Liver (tissue), 9 donors: ENCODE measurements around the gene DGCR2. TPM values are rescaled to one million over a fixed set of nuclear protein-coding genes. Genes with fewer than 3 reads are reported as not detected.

Experiments used
- DNase-seq: peaks from one replicate; pipeline ENCODE4 v3.0.0-alpha.2; 2017; ENCODE audit warnings: low spot score
- H3K27ac ChIP-seq, 2 donors: one replicate each; pipeline ENCODE4 v1.7.0; 2013; ENCODE audit warnings: inconsistent platforms in 2 of 2, low read length in 2 of 2, control low read depth in 1 of 2, low read depth in 1 of 2, mild to moderate bottlenecking in 1 of 2
- H3K27me3 ChIP-seq, 4 donors: one replicate each; pipeline versions ENCODE4 v1.6.1 to v1.7.0; 2013; ENCODE audit warnings: low read length in 3 of 4, inconsistent platforms in 1 of 4, mild to moderate bottlenecking in 1 of 4, moderate library complexity in 1 of 4; ENCODE audit not compliant: control insufficient read depth in 4 of 4, insufficient read depth in 4 of 4
- H3K36me3 ChIP-seq, 4 donors: one replicate each; pipeline versions ENCODE4 v1.6.1 to v1.7.0; 2013; ENCODE audit warnings: low read length in 3 of 4, mild to moderate bottlenecking in 3 of 4, low read depth in 1 of 4, moderate library complexity in 1 of 4; ENCODE audit not compliant: control insufficient read depth in 4 of 4, insufficient read depth in 3 of 4
- H3K4me1 ChIP-seq, 4 donors: one replicate each; pipeline versions ENCODE4 v1.6.1 to v1.7.0; 2013; ENCODE audit warnings: low read length in 3 of 4, mild to moderate bottlenecking in 3 of 4, moderate library complexity in 1 of 4; ENCODE audit not compliant: control insufficient read depth in 4 of 4, insufficient read depth in 4 of 4
- H3K4me3 ChIP-seq, 3 donors: one replicate each; pipeline versions ENCODE4 v1.6.1 to v1.7.0; 2013; ENCODE audit warnings: low read length in 3 of 3, control low read depth in 1 of 3, low read depth in 1 of 3, mild to moderate bottlenecking in 1 of 3
- H3K9ac ChIP-seq, 2 donors: one replicate each; pipeline ENCODE4 v1.7.0; 2013; ENCODE audit warnings: low read length in 2 of 2, mild to moderate bottlenecking in 2 of 2, moderate library complexity in 2 of 2, control low read depth in 1 of 2, low read depth in 1 of 2
- H3K9me3 ChIP-seq, 4 donors: one replicate each; pipeline versions ENCODE4 v1.6.1 to v1.7.0; 2013; ENCODE audit warnings: low read length in 3 of 4; ENCODE audit not compliant: control insufficient read depth in 4 of 4
- EGR1 ChIP-seq, 2 donors: IDR thresholded peaks; 2 replicates each; pipeline ENCODE4 v1.6.1; 2016 to 2018; ENCODE audit warnings: antibody characterized with exemption in 2 of 2, low read depth in 2 of 2
- FOXA1 ChIP-seq: IDR thresholded peaks from 2 replicates; pipeline ENCODE4 v1.6.1; 2016; ENCODE audit warnings: antibody characterized with exemption
- FOXA2 ChIP-seq: IDR thresholded peaks from 2 replicates; pipeline ENCODE4 v1.6.1; 2016; ENCODE audit warnings: antibody characterized with exemption
- HNF4G ChIP-seq: IDR thresholded peaks from 2 replicates; pipeline ENCODE4 v1.6.1; 2016; ENCODE audit warnings: antibody characterized with exemption
- MAX ChIP-seq: IDR thresholded peaks from 2 replicates; pipeline ENCODE4 v1.6.1; 2016; ENCODE audit warnings: antibody characterized with exemption
- NR2F2 ChIP-seq: IDR thresholded peaks from 2 replicates; pipeline ENCODE4 v1.6.1; 2016; ENCODE audit warnings: antibody characterized with exemption
- RAD21 ChIP-seq, 2 donors: IDR thresholded peaks; 2 replicates each; pipeline ENCODE4 v1.6.1; 2016; ENCODE audit warnings: antibody characterized with exemption in 2 of 2, mild to moderate bottlenecking in 2 of 2
- REST ChIP-seq: IDR thresholded peaks from 2 replicates; pipeline ENCODE4 v1.6.1; 2016; ENCODE audit warnings: antibody characterized with exemption, mild to moderate bottlenecking
- SP1 ChIP-seq: IDR thresholded peaks from 2 replicates; pipeline ENCODE4 v1.6.1; 2018; ENCODE audit warnings: antibody characterized with exemption, mild to moderate bottlenecking
- WGBS: extraction: QIAGEN DNeasy Blood & Tissue Kit; methylation state at CpG from one replicate; pipeline ENCODE4 v1.1.7; 2013; 5-methylcytosine and 5-hydroxymethylcytosine counted together
- polyA plus RNA-seq, 2 donors: library from polyadenylated mRNA; stranded (reverse) in 1 of 2; unstranded in 1 of 2; fragments of 200-250 nt in 1 of 2; fragments of >200 nt in 1 of 2; fragmentation: Nextera tagmentation in 1 of 2; extraction: Ambion mirVana in 1 of 2; gene quantifications; one replicate each; pipeline versions ENCODE4 v1.2.1 to v1.2.3, GENCODE V29; 2013 to 2015
- total RNA-seq, 2 donors: library from RNA; depleted of rRNA; stranded (reverse); fragments of >200 nt; gene quantifications; one replicate each; pipeline ENCODE4 v1.2.3, GENCODE V29; 2014
- TF ChIP-seq, protein P1 (sequence below): fragments of 150-350 bp; IDR thresholded peaks from 2 replicates; pipeline ENCODE4 v1.5.1; 2017; ENCODE audit warnings: improper control_type of control experiment, low read depth, low read length; ENCODE audit not compliant: missing input control
- TF ChIP-seq, protein P2 (sequence below): IDR thresholded peaks from 2 replicates; pipeline ENCODE4 v1.6.1; 2016; ENCODE audit warnings: antibody characterized with exemption
- donor health status: healthy.
- donor health status: healthy.
- donor health status: healthy.
- donor health status: healthy.
- donor health status: healthy.

Gene DGCR2
- total and polyA plus RNA-seq, 4 donors = 11.2 to 30.0 (median 21.1) TPM

- no peak for TF ChIP-seq REST
- TF ChIP-seq, protein P1, sequence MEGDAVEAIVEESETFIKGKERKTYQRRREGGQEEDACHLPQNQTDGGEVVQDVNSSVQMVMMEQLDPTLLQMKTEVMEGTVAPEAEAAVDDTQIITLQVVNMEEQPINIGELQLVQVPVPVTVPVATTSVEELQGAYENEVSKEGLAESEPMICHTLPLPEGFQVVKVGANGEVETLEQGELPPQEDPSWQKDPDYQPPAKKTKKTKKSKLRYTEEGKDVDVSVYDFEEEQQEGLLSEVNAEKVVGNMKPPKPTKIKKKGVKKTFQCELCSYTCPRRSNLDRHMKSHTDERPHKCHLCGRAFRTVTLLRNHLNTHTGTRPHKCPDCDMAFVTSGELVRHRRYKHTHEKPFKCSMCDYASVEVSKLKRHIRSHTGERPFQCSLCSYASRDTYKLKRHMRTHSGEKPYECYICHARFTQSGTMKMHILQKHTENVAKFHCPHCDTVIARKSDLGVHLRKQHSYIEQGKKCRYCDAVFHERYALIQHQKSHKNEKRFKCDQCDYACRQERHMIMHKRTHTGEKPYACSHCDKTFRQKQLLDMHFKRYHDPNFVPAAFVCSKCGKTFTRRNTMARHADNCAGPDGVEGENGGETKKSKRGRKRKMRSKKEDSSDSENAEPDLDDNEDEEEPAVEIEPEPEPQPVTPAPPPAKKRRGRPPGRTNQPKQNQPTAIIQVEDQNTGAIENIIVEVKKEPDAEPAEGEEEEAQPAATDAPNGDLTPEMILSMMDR = no peak
Measured at GRCh38 chr22:18999008-18999407, 123.2 kb downstream of the DGCR2 start (continued).

DNA sequence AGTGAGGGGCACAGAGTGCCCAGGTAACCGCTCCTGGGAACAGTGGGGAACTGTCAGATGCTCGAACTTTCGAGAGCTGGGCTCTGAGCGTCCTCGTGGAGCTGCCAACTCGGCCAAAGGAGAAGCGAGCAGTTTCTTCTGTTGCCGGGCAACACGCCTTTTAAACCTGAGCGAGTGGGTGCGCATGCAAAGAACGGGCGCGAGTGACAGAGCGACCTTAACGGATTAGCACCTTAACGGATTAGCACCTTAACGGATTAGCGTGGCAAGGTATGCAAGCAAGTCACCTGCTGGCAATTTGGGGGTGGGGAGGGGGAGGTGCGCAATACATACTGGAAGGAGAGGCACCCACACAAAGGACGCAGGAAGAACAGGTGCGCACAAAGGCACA, 124.3 kb downstream of the DGCR2 start:
- no peaks in the 10 kb centered on the region for H3K36me3 ChIP-seq
- no peaks in the 10 kb centered on the region for H3K9me3 ChIP-seq
- 45% methylated on average over 22 of the region's 22 CpGs for WGBS
- no peak overlapping the region for H3K27ac ChIP-seq
- peaks cover 0 to 2% (median 0%) of the 10 kb centered on the region in 4 donors for H3K27me3 ChIP-seq
- peaks cover 3 to 10% (median 6%) of the 10 kb centered on the region in 4 donors for H3K4me1 ChIP-seq
- H3K9ac ChIP-seq = no peak overlapping the region
- TF ChIP-seq, protein P2, sequence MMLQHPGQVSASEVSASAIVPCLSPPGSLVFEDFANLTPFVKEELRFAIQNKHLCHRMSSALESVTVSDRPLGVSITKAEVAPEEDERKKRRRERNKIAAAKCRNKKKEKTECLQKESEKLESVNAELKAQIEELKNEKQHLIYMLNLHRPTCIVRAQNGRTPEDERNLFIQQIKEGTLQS = no peak
- no peak for TF ChIP-seq HNF4G
- TF ChIP-seq RAD21 (IDR thresholded peaks at IDR 0.05) = no peak
- TF ChIP-seq FOXA1 = no peak
- TF ChIP-seq, protein P1 = no peak
- no peak for TF ChIP-seq NR2F2
- DNase-seq = no peak
- H3K4me3 ChIP-seq = no peak overlapping the region

DNA sequence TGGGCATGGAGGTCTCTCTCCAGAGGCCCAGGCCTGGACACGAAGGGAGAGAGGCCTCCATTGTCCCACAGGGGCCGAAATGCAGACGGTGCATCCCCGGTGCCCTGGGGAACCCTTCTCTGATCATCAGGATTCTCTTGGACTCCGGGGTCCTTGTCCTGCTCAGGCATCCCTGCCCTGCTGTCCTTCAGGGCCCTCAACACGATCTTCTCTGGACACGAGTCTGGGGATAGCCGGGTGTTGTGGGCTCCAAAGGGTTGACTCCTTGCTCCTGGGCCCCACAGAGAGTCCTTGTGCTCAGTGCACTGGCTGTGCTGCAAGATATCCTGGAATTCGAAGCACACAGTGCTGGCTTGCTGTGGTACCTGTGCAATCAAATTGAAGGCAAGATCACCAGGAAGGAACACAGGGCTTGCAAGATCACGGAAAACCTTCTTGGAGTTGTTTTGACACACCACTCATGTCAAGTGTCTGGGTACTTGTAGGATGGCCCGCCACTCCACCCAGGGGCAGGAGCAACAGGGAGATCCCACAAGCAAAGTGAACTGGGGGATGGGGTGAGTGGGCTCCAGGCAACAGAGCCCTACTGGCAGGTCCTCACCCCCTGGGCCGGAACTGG, 124.8 kb downstream of the DGCR2 start:
- H3K9ac ChIP-seq = no peak overlapping the region
- no peak for DNase-seq
- 88% methylated on average over 12 of the region's 12 CpGs for WGBS
- H3K4me1 ChIP-seq = peaks cover 3 to 10% (median 6%) of the 10 kb centered on the region in 4 donors
- H3K9me3 ChIP-seq = no peaks in the 10 kb centered on the region
- TF ChIP-seq SP1 = no peak
- TF ChIP-seq, protein P2 = no peak
- no peak for TF ChIP-seq REST
- no peak for TF ChIP-seq HNF4G
- TF ChIP-seq FOXA2 = no peak
- TF ChIP-seq, protein P1 = no peak
- TF ChIP-seq RAD21 (IDR thresholded peaks at IDR 0.05) = no peak
- no peak for TF ChIP-seq EGR1 (IDR thresholded peaks at IDR 0.05; ENCODE audit: low read depth in 2 of 2)
- no peak for TF ChIP-seq NR2F2
- no peak for TF ChIP-seq MAX
- no peak overlapping the region for H3K4me3 ChIP-seq
- H3K27me3 ChIP-seq = peaks cover 0 to 2% (median 0%) of the 10 kb centered on the region in 4 donors
- no peak overlapping the region for H3K27ac ChIP-seq
- H3K36me3 ChIP-seq = no peaks in the 10 kb centered on the region
